GM18502 (cell line): ENCODE measurements around the gene PTGR2.
"Not testable (repeated sequence)": the region's sequence is repeated elsewhere in the genome, so short reads cannot be mapped to it uniquely, and the experiment has no call there.

Experiments used
- ATAC-seq: cut with Tn5 transposase; IDR thresholded peaks from one replicate; pipeline ENCODE4 v1.9.1; 2021; ENCODE audit warnings: mild to moderate bottlenecking; ENCODE audit not compliant: unreplicated experiment, poor library complexity

PTGR2 gene

GRCh38 chr14:73851567-73852382 lies at the start of gene PTGR2:
TSS of gene PTGR2 (plus strand) at chr14:73851831. CDS start at chr14:73858863, 7,032 bp downstream.
- peak; percentile 89 for ATAC-seq

DNA sequence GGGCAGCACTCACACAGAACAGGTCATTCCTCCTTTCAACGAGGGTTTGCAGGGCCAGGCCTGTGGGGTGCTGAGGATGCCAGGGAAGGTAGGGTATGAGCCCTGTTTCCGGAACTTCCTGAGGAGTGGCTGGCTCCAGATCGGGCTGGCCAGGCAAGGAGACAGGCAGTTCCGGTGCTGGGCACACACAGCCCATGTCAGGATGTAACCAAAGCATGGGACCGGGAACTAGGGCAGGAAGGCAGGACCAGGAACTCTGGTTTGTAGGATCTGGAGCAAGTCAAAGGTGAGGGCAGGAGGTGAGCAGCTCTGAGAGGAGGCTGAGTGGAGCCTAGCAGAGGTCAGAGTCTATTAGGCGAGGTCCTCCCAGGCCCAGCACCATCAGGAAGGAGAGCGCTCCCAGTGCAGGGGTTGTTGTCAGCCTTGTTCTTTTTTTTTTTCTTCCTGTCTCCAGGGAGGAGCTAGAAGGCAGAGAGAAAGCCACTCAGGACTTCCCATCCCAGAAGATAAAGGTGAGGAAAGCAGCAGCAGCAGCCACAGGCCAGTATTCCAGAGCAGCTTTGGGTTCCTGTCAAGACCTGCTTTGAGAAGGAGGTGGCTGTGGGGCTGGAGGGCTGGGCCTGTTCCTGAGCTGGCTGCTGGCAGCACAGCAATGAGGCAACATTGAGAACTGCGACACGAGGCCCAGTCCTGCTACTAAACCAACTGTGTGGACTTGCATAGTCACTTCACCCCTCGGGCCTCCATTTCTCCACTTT lies 49.0 kb upstream of the PTGR2 start:
- no peak for ATAC-seq

DNA sequence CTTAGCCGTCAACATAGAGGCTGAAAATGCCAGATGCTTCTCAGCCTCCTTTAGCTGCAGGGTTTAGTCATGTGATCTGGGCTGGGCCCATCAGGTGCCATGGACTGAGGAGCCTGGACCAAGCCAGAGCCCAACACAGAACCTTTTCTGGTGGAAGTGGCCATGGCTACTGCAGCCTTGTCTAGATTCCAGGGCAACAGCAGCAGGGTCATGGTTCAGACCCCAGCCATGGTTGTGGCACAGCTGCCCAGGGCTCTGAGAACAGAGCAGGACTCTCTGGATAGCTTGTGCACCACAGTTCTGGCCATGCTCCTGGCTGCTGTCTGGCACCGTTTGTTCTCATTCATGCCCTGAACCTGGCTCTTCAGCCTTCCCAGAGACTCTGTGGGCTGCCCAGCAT lies 47.0 kb upstream of the PTGR2 start:
- no peak for ATAC-seq

DNA sequence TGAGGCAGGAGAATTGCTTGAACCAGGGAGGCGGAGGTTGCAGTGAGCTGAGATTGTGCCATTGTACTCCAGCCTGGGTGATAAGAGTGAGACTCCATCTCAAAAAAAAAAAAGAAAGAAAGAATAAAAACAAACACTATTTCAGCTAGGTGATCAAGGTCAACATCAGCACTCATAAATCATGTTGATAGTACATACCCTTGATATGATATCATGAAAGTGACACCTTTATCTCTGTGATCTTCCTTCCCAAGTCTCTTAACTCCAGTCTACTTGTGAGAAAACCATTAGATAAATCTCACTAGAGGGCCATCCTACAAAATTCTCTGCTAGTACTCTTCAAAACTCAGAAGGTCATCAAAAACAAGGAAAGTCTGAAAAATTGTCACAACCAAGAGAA lies 44.2 kb upstream of the PTGR2 start:
- no peak for ATAC-seq

DNA sequence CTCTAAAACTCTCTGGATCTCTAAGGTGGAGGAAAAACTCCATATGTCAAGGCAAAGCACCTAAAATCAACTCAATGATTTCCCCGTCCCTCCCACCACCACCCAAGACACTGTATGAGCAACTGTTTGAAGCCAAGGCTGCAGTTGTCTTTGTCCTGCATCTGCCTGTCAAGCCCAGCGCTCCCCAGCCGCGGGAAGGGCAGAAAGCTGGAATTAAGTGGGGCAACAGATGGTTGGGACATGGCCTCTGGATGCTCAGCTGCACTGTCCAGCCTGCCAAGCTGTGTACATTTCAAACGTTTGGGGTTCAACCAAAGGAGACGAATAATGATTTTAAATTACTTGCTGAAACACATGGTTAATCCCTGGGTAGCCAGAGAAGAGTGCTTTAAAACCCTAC lies 42.2 kb upstream of the PTGR2 start:
- no peak for ATAC-seq

DNA sequence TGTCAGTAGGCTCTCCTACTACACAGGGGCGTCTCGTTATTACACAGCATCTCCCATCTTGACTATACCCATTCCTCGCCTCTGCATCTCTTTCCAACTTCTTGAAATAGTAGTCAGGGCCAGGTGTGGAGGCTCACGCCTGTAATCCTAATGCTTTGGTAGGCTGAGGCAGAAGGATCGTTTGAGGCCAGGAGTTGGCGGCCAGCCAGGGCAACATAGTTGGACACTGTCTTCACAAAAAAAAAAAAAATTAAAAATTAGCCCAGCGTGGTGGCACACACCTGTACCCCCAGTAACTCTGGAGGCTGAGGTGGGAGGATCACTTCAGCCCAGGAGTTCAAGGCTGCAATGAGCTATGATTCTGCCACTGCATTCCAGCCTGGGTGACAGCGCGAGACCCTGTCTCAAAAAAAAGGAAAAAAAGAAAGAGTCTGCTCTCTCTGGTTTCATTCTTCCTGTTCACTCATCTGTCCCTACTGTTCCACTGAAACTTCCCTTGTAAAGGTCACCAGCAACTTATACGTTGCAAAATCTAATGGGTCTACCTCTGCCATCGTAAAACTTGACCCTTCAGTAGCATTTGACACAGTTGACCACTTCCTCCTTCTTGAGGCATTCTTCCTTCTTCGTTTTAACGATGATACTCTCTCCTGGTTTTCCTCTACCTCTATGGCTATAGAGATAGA lies 41.0 kb upstream of the PTGR2 start:
- ATAC-seq, result no peak

GRCh38 chr14:73811164-73811503 lies 40.5 kb upstream of the PTGR2 start:
- no peak for ATAC-seq

DNA sequence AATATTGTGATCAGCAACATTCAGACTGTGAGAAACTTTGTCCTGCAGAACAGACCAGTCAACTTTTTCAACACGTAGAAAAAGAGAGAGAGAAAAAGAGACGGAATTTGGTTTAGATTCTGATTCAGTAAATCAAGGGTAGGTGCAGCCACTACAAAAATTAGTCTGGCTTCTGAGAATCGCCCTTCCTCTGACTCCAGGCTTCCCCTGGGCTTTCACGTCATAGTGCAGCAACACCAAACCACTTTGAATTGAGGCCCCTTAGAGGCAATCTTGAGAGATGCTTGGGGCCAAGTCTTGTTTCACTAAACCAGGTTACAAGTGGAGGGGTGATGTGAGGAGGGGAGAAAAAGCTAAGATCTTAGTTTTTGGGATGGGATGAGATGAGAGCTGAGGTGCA lies 37.5 kb upstream of the PTGR2 start:
- ATAC-seq, result no peak

- ATAC-seq, result no peak
These were observed 35.8 kb upstream of the PTGR2 start for GRCh38 chr14:73815849-73816248.

GRCh38 chr14:73816393-73816816 lies 35.2 kb upstream of the PTGR2 start:
- no peak for ATAC-seq

- no peak for ATAC-seq
These were observed 34.5 kb upstream of the PTGR2 start for GRCh38 chr14:73817020-73817655.

- no peak for ATAC-seq
These were observed 32.8 kb upstream of the PTGR2 start for GRCh38 chr14:73818821-73819220.

DNA sequence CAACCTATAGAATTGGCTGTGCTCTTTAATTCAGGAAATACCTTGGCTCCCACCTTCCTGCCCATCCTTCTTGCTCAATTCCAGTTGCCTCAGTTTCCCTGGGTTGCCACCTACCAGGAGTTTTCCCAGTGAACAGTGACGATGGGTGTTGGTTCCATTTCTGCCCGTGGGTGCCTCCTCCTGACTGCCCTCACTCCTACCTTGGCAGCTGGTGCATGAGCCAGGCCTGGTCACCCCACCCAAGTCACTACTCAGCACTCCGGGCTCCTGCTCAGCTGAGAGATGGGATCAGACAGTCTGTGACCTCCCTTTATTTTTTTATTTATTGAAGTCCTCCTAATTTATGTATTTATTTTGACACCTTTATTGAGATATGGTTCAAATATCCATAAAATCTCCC lies 31.0 kb upstream of the PTGR2 start:
- no peak for ATAC-seq

GRCh38 chr14:73823339-73823885 lies 28.2 kb upstream of the PTGR2 start:
- ATAC-seq, result no peak

- ATAC-seq, result no peak
These were observed 27.5 kb upstream of the PTGR2 start for GRCh38 chr14:73824127-73824526.

DNA sequence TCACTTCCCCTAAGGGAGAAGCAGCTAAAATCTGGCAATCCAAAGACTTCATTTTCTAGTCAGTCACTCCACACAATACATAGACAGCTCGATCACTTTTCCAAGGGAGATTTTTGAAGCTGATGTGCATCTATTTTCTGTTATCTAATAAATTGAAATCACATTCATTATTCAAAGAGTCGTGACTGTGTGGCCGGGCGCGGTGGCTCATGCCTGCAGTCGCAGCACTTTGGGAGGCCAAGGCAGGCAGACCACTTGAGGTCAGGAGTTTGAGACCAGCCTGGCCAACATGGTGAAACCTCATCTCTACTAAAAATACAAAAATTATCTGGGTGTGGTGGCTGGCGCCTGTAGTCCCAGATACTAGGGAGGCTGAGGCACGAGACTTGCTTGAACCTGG lies 27.1 kb upstream of the PTGR2 start:
- no peak for ATAC-seq

DNA sequence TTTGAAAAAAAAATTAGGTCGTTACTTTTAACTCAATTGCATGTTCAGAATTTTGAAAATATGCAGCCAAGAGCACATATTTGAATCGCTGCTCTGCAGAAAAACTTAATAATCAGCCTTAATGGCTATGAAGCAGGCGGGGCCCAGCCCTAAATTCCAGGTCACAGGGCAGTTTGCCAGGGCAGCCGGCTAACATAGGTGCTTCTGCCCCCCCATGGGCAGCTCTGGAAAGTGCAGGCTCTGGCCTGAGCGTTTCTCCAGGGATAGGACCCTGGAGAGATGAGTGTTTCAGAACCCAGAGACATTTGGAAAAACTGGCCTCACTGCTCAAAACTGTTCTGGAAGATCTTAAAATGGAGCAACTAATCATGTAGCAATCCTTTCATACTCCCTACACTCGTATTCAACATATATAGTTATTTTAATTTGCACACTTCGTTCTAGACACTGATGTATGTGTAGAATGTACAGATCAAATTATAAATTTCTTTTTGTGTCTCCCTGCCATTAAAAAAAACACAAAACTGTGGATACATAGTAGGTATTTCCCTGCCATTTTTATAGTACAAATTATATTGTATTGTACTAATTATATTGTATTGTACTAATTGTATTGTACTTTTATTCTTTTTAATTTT lies 26.0 kb upstream of the PTGR2 start:
- ATAC-seq, result peak; percentile 61

DNA sequence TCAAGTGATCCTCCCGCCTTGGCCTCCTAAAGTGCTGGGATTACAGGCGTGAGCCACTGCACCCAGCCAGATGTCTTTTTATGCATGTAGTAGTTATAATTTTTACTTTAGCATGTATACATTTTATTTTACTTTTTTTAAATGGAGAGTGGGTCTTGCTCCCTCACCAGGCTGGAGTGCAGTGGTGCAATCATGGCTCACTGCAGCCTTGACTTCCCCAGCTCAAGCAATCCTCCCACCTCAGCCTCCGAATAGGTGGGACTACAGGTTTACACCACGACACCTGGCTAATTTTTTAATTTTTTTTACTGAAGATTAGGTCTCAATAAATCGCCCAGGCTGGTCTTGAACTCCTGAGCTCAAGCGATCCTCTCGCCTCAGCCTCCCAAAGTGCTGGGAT lies 24.4 kb upstream of the PTGR2 start:
- not testable (repeated sequence) for ATAC-seq

DNA sequence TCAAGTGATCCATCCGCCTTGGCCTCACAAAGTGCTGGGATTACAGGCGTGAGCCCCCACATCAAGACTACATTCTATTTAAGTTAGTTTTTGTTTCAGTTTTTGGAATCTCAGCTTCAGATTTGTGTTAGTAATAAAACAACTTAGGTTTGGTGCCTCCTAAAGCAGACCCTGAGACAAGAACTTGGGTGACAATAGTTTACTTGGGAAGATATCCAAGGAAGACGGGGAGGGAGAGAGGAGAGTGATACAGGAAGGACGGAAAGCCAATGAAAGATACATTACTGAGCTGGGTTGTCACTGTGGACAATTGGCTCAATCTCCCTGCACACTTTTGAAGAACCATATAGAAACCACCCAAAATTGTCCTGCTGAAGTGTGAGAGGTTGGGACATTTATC lies 22.6 kb upstream of the PTGR2 start:
- no peak for ATAC-seq
